IPS-18a (cell line): ENCODE results near the gene PAPSS1.
"Not testable (repeated sequence)": the region's sequence is repeated elsewhere in the genome, so short reads cannot be mapped to it uniquely, and the experiment has no call there.

Source experiments
- H3K27ac ChIP-seq: one replicate; pipeline ENCODE4 v1.5.1; 2013; ENCODE audit warnings: low read length
- H3K27me3 ChIP-seq: one replicate; pipeline ENCODE4 v1.6.1; 2013; ENCODE audit warnings: mild to moderate bottlenecking, low read length; ENCODE audit not compliant: control insufficient read depth, insufficient read depth
- H3K36me3 ChIP-seq: one replicate; pipeline ENCODE4 v1.6.1; 2013; ENCODE audit warnings: low read depth, low read length; ENCODE audit not compliant: control insufficient read depth
- H3K4me1 ChIP-seq: one replicate; pipeline ENCODE4 v1.6.1; 2013; ENCODE audit warnings: low read depth, low read length; ENCODE audit not compliant: control insufficient read depth
- H3K4me3 ChIP-seq: one replicate; pipeline ENCODE4 v1.5.1; 2013; ENCODE audit warnings: low read length
- H3K9ac ChIP-seq: one replicate; pipeline ENCODE4 v1.6.1; 2013; ENCODE audit warnings: mild to moderate bottlenecking, low read length, moderate library complexity
- H3K9me3 ChIP-seq: one replicate; pipeline ENCODE4 v1.6.1; 2013; ENCODE audit warnings: low read depth, low read length; ENCODE audit not compliant: control insufficient read depth

PAPSS1 gene

DNA sequence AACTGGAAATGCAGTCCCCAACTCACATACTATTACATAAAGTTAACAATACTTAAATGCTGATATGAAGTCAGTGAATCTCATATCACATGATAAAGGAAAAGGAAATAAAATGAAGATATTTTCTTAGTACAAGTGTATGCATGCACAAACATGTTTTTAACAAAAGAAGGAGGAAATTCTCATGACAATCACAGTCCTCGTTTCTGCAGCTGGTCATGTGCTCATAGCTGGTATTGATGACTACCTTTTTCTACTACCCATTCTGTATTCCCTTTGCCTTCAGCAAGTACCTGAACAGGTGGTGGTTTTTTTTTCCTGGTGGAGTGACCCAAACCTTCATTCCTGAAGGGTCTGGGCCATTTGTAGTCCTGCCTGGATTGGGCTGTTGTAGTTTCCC, 3.3 kb upstream of the PAPSS1 start:
- H3K9me3 ChIP-seq, H3K27ac ChIP-seq, H3K4me1 ChIP-seq, H3K9ac ChIP-seq, H3K27me3 ChIP-seq, H3K4me3 ChIP-seq, H3K36me3 ChIP-seq: not testable (repeated sequence)

DNA sequence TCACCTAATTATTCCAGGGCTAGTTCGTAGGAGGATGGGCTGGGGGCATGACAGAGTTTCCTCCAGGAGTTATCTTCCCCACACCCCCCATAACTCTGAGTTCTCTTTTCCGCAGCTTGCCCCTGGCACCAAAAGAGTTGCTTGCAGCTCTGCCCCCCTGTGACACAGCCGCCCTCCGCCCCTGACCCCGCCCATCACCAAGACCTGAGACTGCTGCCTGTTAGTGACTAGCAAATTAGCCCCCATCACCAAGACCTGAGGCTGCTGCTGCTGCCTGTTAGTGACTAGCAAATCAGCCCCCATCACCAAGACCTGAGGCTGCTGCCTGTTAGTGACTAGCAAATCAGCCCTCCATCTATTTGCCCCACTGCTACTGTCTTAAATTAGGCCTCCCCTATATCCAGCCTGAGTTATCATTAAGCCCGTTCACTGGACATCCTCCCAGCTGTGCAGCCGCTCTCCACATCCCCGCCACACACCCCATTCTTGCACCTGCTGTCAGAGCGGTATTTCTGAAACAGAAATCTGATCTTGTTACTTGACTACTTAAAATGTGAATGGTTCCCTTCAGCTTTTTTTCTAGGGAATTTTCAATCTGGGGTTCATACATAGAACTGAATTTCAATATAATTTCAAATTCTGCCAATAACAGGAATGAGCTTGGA, 1.5 kb upstream of the PAPSS1 start:
- Histone ChIP-seq H3K4me3 (peak overlapping the region; percentile 74), H3K27me3 (no peaks in the 10 kb centered on the region), H3K4me1 (no peaks in the 10 kb centered on the region), H3K9ac (peak overlapping the region; percentile 18), H3K36me3 (no peaks in the 10 kb centered on the region), H3K27ac (no peak overlapping the region), H3K9me3 (no peaks in the 10 kb centered on the region)

DNA sequence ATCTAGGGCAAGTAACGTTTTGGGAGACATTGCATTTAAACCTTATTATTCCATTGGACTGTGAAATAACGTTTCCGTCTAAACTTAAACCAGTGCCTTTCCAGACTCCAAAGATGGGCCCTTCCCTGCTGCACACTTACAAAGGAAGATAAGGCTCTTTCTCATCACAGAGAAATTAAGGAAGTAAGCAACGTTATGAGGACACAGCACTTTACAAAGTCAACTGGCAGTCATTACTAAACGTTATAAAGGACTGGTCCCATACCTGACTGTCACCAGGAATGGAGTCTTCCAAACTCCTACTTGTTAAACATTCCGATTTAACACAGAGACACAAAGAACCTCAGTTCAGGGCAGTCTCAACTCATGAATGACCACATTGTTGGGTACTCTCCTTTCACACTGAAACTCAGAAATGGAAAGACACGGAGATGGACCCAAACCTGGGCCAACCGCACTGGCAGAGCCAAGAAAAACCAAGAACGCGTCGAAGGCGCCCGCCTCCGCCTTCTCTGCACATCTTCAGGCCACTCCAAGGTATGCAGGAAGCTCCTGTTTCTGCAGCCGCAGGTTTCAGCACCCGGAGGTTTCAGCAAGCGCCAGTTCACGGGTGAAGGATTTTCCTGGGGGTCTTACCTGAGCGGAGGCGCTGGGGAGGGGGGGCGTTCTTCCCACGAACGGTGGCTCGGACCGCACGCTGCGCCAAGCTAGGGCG, 670 bp downstream of the PAPSS1 start:
- Histone ChIP-seq H3K9me3 (no peaks in the 10 kb centered on the region), H3K9ac (peak overlapping the region; percentile 20), H3K27ac (peak overlapping the region; percentile 19), H3K4me1 (no peaks in the 10 kb centered on the region), H3K27me3 (no peaks in the 10 kb centered on the region), H3K36me3 (no peaks in the 10 kb centered on the region), H3K4me3 (peak overlapping the region; percentile 74)

DNA sequence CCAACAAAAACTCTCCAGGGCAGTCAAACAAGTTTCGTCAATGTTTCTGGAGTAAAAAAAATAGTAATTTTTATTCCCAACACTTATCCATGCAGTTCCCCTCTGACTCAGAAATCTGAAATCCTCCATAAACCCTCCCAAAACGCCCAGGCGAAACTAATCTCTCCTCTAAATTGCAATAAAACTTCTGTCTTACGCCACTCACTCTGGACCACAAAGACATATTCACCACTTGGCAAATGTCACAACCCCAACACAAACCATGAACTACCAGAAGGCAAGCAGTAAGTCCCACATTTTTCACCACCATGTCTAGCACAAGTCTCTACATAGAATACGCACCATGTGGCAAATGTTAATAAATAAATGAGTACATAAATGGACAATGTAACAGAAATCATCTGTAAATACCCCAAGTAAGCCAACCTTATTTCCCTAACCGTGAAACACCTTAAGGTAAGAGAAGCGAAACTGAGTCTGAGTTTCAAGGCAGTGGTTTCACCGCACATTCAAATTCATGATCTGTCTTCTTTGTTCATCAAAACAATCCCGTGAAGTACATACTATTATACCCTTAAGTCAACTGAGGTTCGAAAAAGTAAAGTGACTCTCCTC, 1.6 kb downstream of the PAPSS1 start:
- no peak overlapping the region for H3K9ac ChIP-seq
- no peak overlapping the region for H3K27ac ChIP-seq
- no peaks in the 10 kb centered on the region for H3K4me1 ChIP-seq
- H3K9me3 ChIP-seq, result no peaks in the 10 kb centered on the region
- H3K36me3 ChIP-seq, result no peaks in the 10 kb centered on the region
- no peaks in the 10 kb centered on the region for H3K27me3 ChIP-seq
- H3K4me3 ChIP-seq, result peak overlapping the region; percentile 74

DNA sequence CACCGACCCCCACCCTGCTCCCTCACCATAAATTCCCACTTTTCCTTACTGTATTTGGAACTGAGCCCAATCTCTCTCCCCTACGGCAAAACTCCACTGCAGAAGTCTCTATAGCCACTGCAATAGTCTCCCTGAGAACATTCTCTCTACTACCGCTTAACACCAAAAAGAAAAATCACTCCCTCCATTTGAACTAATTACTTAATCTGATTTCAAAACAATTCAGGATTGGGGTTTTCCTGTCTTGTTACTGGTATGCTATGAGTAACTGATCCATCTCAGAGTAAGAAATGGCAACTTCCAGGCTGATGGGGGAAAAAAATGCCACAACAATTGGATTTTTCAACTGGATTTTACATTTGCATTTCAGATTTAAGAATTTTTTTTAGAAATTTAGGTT, 5.8 kb downstream of the PAPSS1 start:
- Histone ChIP-seq H3K9ac (no peak overlapping the region), H3K27ac (no peak overlapping the region), H3K4me1 (peaks cover 3% of the 10 kb centered on the region), H3K9me3 (no peaks in the 10 kb centered on the region), H3K27me3 (no peaks in the 10 kb centered on the region), H3K36me3 (no peaks in the 10 kb centered on the region), H3K4me3 (no peak overlapping the region)

DNA sequence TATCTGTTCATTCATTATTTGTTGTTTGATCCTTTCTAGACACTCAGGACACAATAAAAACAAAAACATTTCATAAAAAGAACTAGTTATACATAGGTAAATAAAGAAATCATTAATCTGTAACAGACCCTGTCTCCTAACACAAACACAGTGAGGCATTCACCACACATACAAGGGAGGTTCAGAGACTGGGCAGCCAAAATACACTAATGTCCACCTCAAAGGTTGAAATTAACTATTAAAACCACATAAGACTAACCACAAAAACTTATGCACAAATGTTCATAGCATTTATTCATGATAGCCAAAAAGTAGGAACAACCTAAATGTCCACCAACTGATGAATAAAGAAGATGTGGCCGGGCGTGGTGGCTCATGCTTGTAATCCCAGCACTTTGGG, 7.8 kb downstream of the PAPSS1 start:
- no peaks in the 10 kb centered on the region for H3K27me3 ChIP-seq
- no peak overlapping the region for H3K4me3 ChIP-seq
- no peak overlapping the region for H3K9ac ChIP-seq
- H3K4me1 ChIP-seq, result peaks cover 3% of the 10 kb centered on the region
- H3K27ac ChIP-seq, result no peak overlapping the region
- H3K36me3 ChIP-seq, result no peaks in the 10 kb centered on the region
- no peaks in the 10 kb centered on the region for H3K9me3 ChIP-seq

DNA sequence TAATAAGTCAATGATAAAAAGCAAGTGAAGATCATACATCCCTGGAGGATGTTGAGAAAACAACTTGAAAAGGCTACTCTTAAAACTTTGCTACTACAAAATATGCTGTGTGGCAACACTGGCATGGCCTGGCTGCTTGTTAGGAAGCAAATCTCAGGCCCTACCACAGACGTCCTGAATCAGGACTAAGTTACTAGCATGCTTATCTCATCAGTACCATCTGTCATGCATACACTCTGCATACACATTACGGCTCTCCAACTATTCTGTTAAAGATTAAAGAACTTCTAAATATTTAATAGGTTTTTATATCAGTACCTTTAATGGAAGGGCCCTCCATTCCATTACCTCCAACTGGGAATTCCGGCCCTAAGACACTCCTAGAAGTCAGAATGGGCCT, 8.2 kb downstream of the PAPSS1 start:
- no peaks in the 10 kb centered on the region for H3K27me3 ChIP-seq
- peaks cover 3% of the 10 kb centered on the region for H3K4me1 ChIP-seq

DNA sequence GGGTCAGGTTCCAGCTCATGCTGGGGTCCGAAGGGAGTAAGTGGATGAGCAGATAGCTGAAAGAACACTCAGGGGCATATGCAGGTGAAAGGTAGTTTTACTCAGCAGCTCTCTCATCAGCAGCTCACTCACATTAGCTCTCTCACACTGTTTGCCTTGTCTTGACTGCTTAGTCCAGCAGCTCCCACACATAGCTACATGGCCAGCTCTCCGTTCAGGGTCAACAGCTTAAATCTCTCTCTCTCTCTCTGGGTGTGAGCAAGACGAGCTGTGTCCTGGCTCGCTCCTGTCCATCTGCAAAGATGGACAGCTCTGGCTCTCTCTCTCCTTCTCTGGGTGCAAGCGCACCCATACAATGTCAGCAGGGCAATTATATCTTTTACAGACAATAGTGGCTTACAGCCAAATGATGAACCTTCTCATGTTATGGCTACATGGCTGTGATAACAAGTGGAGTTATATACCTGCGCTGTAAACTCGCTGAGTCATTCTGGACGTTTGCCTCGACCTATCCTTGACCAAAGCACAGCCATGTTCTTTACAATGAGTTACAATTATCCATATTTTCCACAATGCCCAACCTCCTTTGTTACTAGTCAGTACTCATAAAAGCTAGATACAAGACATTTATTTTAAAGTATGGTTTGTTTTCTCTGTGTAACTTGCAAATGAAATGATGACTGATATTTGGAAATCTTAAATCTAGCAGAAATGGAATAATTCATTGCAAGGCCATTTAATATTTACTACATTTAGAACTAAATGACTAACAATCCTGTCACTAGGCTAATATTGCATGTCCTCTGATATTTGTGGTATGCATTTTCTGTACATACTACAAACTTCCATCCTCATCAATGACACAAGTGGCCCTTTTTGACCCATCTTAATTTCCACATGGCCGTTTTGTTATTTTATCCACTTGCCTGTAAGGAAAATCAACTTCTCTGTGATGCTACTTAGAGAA, 9.3 kb downstream of the PAPSS1 start:
- Histone ChIP-seq H3K9me3 (peaks cover 9% of the 10 kb centered on the region), H3K27ac (no peak overlapping the region), H3K36me3 (no peaks in the 10 kb centered on the region), H3K4me1 (peaks cover 3% of the 10 kb centered on the region), H3K4me3 (no peak overlapping the region), H3K9ac (no peak overlapping the region), H3K27me3 (no peaks in the 10 kb centered on the region)

More for the DNA sequence above, 8.2 kb downstream of the PAPSS1 start:
- Histone ChIP-seq H3K4me3 (no peak overlapping the region), H3K9ac (no peak overlapping the region), H3K36me3 (no peaks in the 10 kb centered on the region), H3K27ac (no peak overlapping the region), H3K9me3 (peaks cover under 1% of the 10 kb centered on the region)

DNA sequence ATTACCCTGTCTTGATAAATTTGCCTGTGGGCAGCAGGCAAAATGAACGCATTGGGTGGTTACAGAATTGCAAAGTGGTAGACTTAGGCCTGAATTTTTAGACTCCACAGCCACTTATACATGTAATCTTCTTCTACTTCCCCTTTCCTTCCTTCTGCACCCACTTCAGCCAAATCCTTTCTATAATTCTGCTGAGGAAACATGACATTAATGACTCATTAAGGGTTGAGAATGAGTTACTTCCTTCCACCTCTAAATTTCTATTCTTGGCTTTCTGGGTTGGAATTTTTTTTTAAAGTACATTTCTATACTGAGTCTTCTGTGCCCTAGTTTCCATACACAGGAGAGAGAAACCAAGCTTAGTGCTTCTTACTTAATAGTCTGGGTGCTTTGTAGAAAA, 10.1 kb downstream of the PAPSS1 start:
- no peak overlapping the region for H3K4me3 ChIP-seq

DNA sequence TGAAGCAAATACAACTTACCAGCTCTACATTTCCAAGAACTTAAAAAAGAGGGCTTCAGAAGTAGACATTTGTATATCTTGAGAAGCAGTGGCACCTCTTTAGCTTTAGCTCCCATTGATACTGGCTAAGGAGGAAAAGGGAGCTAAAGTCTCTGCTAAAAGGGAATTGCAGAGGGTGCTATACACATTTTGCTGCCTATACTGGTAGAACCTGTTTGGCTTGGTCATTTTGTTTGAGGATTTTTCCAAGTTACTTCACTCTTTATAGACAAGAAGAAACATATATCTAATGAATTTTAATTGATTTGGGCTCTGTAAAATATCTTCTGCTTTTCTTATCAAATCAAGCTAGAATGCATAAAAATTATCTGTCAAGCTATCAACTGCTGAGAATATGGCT, 11.8 kb downstream of the PAPSS1 start:
- no peak overlapping the region for H3K9ac ChIP-seq
- peaks cover 3% of the 10 kb centered on the region for H3K4me1 ChIP-seq
- H3K9me3 ChIP-seq, result peaks cover 12% of the 10 kb centered on the region
- no peak overlapping the region for H3K27ac ChIP-seq
- H3K36me3 ChIP-seq, result no peaks in the 10 kb centered on the region
- no peak overlapping the region for H3K4me3 ChIP-seq
- no peaks in the 10 kb centered on the region for H3K27me3 ChIP-seq

More for the DNA sequence above, 10.1 kb downstream of the PAPSS1 start:
- Histone ChIP-seq H3K27me3 (no peaks in the 10 kb centered on the region), H3K9ac (no peak overlapping the region), H3K4me1 (peaks cover 3% of the 10 kb centered on the region), H3K27ac (no peak overlapping the region), H3K36me3 (no peaks in the 10 kb centered on the region), H3K9me3 (peaks cover 12% of the 10 kb centered on the region)
